IPS-NIHi7 (cell line): ENCODE results near the gene DLL3.
"Not testable (repeated sequence)": the region's sequence is repeated elsewhere in the genome, so short reads cannot be mapped to it uniquely, and the experiment has no call there.

Source experiments
- DNase-seq: peaks from one replicate; pipeline ENCODE4 v3.0.0; 2012; ENCODE audit warnings: mixed read lengths; ENCODE audit errors: extremely low spot score

The DLL3 gene

GRCh38 chr19:39498798-39499642, at the start of gene DLL3:
DLL3 (plus strand) TSS chr19:39498947; CDS start chr19:39498975, 28 bp downstream.
- peak; percentile 35 for DNase-seq

- no peak for DNase-seq
Observed at GRCh38 chr19:39449116-39449797, 49.5 kb upstream of the DLL3 start.

- not testable (repeated sequence) for DNase-seq
Observed at GRCh38 chr19:39451257-39451656, 47.5 kb upstream of the DLL3 start.

GRCh38 chr19:39463403-39463802, 35.3 kb upstream of the DLL3 start:
- no peak for DNase-seq

GRCh38 chr19:39465956-39466747, 32.6 kb upstream of the DLL3 start:
- DNase-seq = no peak

- DNase-seq = no peak
Observed at GRCh38 chr19:39467941-39468340, 30.8 kb upstream of the DLL3 start.

GRCh38 chr19:39469036-39469435, 29.7 kb upstream of the DLL3 start:
- DNase-seq = no peak

- no peak for DNase-seq
Observed at GRCh38 chr19:39469567-39469966, 29.2 kb upstream of the DLL3 start.

GRCh38 chr19:39470724-39471339, 27.9 kb upstream of the DLL3 start:
- no peak for DNase-seq

GRCh38 chr19:39471756-39472536, 26.8 kb upstream of the DLL3 start:
- DNase-seq = no peak

GRCh38 chr19:39472746-39473442, 25.9 kb upstream of the DLL3 start:
- DNase-seq = no peak

- no peak for DNase-seq
Observed at GRCh38 chr19:39473443-39473960, 25.2 kb upstream of the DLL3 start.

GRCh38 chr19:39474139-39474620, 24.6 kb upstream of the DLL3 start:
- peak; percentile 92 for DNase-seq

- DNase-seq = no peak
Observed at GRCh38 chr19:39475748-39476147, 23.0 kb upstream of the DLL3 start.

- DNase-seq = not testable (repeated sequence)
Observed at GRCh38 chr19:39479319-39479801, 19.4 kb upstream of the DLL3 start.

GRCh38 chr19:39479916-39480315, 18.8 kb upstream of the DLL3 start:
- DNase-seq = no peak

GRCh38 chr19:39480337-39481228, 18.2 kb upstream of the DLL3 start, which contains the start of gene TIMM50:
TIMM50 (plus strand) TSS chr19:39480838; CDS start chr19:39480854, 16 bp downstream.
- peak; percentile 96 for DNase-seq

- no peak for DNase-seq
Observed at GRCh38 chr19:39481229-39481545, 17.6 kb upstream of the DLL3 start.

- DNase-seq = no peak
Observed at GRCh38 chr19:39481676-39482075, 17.1 kb upstream of the DLL3 start.
